Measurements from ENCODE around the gene GAP43. TPM values are rescaled to one million over a fixed set of nuclear protein-coding genes. Genes with fewer than 3 reads are reported as not detected.

The GAP43 gene
- total and polyA plus RNA-seq, 2 of the 13 experiments (the other 11 are each of a cell fraction or from before 2014, with no cell fraction given): not detected

DNA sequence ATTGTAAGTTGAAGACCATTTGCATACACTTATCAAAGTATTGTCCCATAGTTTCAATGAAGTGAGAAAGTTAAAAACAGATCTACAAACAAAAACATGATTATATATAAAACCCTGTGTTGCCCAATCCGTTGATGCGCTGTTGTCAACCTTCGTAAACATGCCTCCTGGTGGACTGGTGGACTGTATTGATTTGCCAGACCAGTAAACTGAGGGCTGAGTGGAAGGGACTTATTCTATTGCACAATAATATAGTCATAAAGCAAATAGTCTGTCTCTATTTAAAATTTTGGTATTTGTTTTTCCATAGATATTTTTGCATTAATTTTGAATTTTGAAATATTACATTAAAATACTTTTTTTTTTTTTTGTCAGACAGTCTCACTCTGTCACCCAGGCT, 102.5 kb downstream of the GAP43 start (continued):
- TF ChIP-seq, protein P1, sequence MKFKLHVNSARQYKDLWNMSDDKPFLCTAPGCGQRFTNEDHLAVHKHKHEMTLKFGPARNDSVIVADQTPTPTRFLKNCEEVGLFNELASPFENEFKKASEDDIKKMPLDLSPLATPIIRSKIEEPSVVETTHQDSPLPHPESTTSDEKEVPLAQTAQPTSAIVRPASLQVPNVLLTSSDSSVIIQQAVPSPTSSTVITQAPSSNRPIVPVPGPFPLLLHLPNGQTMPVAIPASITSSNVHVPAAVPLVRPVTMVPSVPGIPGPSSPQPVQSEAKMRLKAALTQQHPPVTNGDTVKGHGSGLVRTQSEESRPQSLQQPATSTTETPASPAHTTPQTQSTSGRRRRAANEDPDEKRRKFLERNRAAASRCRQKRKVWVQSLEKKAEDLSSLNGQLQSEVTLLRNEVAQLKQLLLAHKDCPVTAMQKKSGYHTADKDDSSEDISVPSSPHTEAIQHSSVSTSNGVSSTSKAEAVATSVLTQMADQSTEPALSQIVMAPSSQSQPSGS (CRISPR knock-in tag; IDR thresholded peaks at IDR 0.05): no peak
- TF ChIP-seq, protein P2, sequence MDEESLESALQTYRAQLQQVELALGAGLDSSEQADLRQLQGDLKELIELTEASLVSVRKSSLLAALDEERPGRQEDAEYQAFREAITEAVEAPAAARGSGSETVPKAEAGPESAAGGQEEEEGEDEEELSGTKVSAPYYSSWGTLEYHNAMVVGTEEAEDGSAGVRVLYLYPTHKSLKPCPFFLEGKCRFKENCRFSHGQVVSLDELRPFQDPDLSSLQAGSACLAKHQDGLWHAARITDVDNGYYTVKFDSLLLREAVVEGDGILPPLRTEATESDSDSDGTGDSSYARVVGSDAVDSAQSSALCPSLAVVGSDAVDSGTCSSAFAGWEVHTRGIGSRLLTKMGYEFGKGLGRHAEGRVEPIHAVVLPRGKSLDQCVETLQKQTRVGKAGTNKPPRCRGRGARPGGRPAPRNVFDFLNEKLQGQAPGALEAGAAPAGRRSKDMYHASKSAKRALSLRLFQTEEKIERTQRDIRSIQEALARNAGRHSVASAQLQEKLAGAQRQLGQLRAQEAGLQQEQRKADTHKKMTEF (CRISPR knock-in tag; IDR thresholded peaks at IDR 0.05): peak; percentile 37; the same call in 1 of the 2 replicates
- TF ChIP-seq ZMYM4 (CRISPR knock-in tag; IDR thresholded peaks at IDR 0.05): peak; percentile 88
- peak; percentile 96 for TF ChIP-seq POGZ (CRISPR knock-in tag; IDR thresholded peaks at IDR 0.05)
- TF ChIP-seq AGO2 (optimal IDR thresholded peaks at IDR 0.05; ENCODE audit: low read depth, low read length): no peak
- no peak for TF ChIP-seq IRX3 (CRISPR knock-in tag; IDR thresholded peaks at IDR 0.05; ENCODE audit: borderline replicate concordance, low read depth)
- TF ChIP-seq HNF4A (CRISPR knock-in tag; IDR thresholded peaks at IDR 0.05): peak; percentile 49
- peak in 1 of 2 experiments; percentile 59; a peak in 2 of 4 replicates for TF ChIP-seq EP300 (IDR thresholded peaks at IDR 0.05; ENCODE audit: low read depth in 2 of 2, low read length in 2 of 2)
- TF ChIP-seq EP300 (CRISPR knock-in tag; IDR thresholded peaks at IDR 0.05; ENCODE audit: borderline replicate concordance): no peak
- TF ChIP-seq CEBPG (CRISPR knock-in tag; IDR thresholded peaks at IDR 0.05): peak; percentile 78
- TF ChIP-seq SCMH1 (CRISPR knock-in tag; IDR thresholded peaks at IDR 0.05; ENCODE audit: borderline replicate concordance): no peak
- TF ChIP-seq ONECUT2 (CRISPR knock-in tag; IDR thresholded peaks at IDR 0.05): peak; percentile 76
- no peak; the same call in 1 of the 2 replicates for TF ChIP-seq DPF2 (CRISPR knock-in tag; IDR thresholded peaks at IDR 0.05; ENCODE audit: borderline replicate concordance, low read depth)
- TF ChIP-seq HDAC1 (CRISPR knock-in tag; IDR thresholded peaks at IDR 0.05): peak; percentile 37; the same call in 1 of the 2 replicates
- TF ChIP-seq FOXP1 (IDR thresholded peaks at IDR 0.05): 0 out of 2 replicates have a peak, but pooled peaks have one; percentile 11
- TF ChIP-seq FOXP1 (CRISPR knock-in tag; IDR thresholded peaks at IDR 0.05): peak; percentile 94
- no peak for TF ChIP-seq SIX4 (CRISPR knock-in tag; IDR thresholded peaks at IDR 0.05)
- TF ChIP-seq CREB1 (IDR thresholded peaks at IDR 0.05): no peak
- peak; percentile 67 for TF ChIP-seq CREB1 (CRISPR knock-in tag; IDR thresholded peaks at IDR 0.05)
- TF ChIP-seq, protein P3, sequence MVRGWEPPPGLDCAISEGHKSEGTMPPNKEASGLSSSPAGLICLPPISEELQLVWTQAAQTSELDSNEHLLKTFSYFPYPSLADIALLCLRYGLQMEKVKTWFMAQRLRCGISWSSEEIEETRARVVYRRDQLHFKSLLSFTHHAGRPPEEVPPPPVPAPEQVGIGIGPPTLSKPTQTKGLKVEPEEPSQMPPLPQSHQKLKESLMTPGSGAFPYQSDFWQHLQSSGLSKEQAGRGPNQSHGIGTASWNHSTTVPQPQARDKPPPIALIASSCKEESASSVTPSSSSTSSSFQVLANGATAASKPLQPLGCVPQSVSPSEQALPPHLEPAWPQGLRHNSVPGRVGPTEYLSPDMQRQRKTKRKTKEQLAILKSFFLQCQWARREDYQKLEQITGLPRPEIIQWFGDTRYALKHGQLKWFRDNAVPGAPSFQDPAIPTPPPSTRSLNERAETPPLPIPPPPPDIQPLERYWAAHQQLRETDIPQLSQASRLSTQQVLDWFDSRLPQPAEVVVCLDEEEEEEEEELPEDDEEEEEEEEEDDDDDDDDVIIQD (CRISPR knock-in tag; IDR thresholded peaks at IDR 0.05; ENCODE audit: low read depth): peak; percentile 96
- TF ChIP-seq FOXK1 (CRISPR knock-in tag; IDR thresholded peaks at IDR 0.05; ENCODE audit: borderline replicate concordance, low read depth): peak; percentile 34; the same call in 1 of the 2 replicates
- TF ChIP-seq ARID3A (IDR thresholded peaks at IDR 0.05; ENCODE audit: low read depth, low read length): peak; percentile 17; the same call in 1 of the 2 replicates
- TF ChIP-seq, protein P4, sequence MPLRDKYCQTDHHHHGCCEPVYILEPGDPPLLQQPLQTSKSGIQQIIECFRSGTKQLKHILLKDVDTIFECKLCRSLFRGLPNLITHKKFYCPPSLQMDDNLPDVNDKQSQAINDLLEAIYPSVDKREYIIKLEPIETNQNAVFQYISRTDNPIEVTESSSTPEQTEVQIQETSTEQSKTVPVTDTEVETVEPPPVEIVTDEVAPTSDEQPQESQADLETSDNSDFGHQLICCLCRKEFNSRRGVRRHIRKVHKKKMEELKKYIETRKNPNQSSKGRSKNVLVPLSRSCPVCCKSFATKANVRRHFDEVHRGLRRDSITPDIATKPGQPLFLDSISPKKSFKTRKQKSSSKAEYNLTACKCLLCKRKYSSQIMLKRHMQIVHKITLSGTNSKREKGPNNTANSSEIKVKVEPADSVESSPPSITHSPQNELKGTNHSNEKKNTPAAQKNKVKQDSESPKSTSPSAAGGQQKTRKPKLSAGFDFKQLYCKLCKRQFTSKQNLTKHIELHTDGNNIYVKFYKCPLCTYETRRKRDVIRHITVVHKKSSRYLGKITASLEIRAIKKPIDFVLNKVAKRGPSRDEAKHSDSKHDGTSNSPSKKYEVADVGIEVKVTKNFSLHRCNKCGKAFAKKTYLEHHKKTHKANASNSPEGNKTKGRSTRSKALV (CRISPR knock-in tag; IDR thresholded peaks at IDR 0.05): no peak
